Ascending aorta (tissue), 2 donors: Measurements from ENCODE around the gene STK10. TPM values are rescaled to one million over a fixed set of nuclear protein-coding genes. Genes with fewer than 3 reads are reported as not detected.

ENCODE experiments used
- DNase-seq, 2 donors: peaks; one replicate each; pipeline ENCODE4 v3.0.0-alpha.2; 2019; ENCODE audit warnings: low spot score in 2 of 2
- H3K27ac ChIP-seq, 2 donors: fragments of 200-600 bp; sonication (generic); one replicate each; pipeline ENCODE4 v1.5.1; 2016 to 2017; ENCODE audit warnings: mild to moderate bottlenecking in 1 of 2
- H3K27me3 ChIP-seq: fragments of 200-600 bp; sonication (generic); one replicate; pipeline ENCODE4 v1.5.1; 2017
- H3K36me3 ChIP-seq, 2 donors: fragments of 200-600 bp; sonication (generic); one replicate each; pipeline ENCODE4 v1.5.1; 2016
- H3K4me1 ChIP-seq, 2 donors: fragments of 200-600 bp; sonication (generic); one replicate each; pipeline ENCODE4 v1.5.1; 2016 to 2017; ENCODE audit warnings: mild to moderate bottlenecking in 1 of 2
- H3K4me3 ChIP-seq, 2 donors: fragments of 200-600 bp; sonication (generic); one replicate each; pipeline ENCODE4 v1.5.1; 2016 to 2017; ENCODE audit warnings: mild to moderate bottlenecking in 1 of 2
- H3K9me3 ChIP-seq, 2 donors: fragments of 200-600 bp; sonication (generic); one replicate each; pipeline ENCODE4 v1.5.1; 2016
- intact Hi-C: fragments of 100-400 bp; cut with DNase I; formaldehyde crosslinking; loops from one replicate; pipeline ENCODE4 v1.15.1; 2023
- total RNA-seq: library from RNA; depleted of rRNA; stranded (reverse); fragments of >200 nt; gene quantifications from one replicate; pipeline ENCODE4 v1.1.0, GENCODE V29; 2016
- TF ChIP-seq, protein P1 (sequence below), 3 experiments: fragments of 200-600 bp in 2 of 3; fragments of 450-650 bp in 1 of 3; sonication (generic) in 2 of 3; IDR thresholded peaks; one replicate each; pipeline ENCODE4 v1.5.1; 2016 to 2019; ENCODE audit warnings: antibody characterized with exemption in 3 of 3, mild to moderate bottlenecking in 1 of 3, moderate library complexity in 1 of 3

Gene STK10
- total RNA-seq, 1 donor from 2014 or later = 18.4 TPM

DNA sequence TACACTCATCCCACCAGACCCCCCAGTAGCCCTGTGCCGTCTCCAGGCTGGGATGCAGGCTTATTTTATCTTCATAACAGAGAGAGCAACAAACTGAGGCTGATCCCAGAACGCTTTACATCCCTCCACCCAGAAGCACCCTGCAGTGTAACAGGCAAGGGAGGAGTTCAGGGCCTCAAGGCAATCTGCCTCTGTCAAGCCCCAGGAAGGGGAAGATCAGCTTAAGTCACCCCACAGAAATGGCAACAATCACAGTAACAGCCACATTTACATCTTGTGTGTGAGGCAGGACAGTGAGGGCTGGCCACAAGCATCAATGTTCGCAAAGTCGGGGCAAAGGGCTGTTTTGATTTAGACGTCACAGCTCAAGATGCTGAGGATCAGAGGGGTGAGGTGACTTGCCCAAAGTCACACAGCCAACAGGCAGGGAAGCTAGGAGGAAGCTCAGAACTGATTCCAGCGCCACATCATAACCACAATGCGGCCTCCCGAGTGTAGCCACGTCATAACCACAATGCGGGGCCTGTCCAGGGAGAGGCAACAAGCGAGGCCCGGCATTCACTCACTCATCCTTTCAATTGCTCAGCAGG lies 14.4 kb downstream of the STK10 start:
- no peaks in the 10 kb centered on the region for H3K4me1 ChIP-seq
- no peak overlapping the region for H3K4me3 ChIP-seq
- H3K27ac ChIP-seq = no peak overlapping the region
- intact Hi-C loops = no loop called here
- H3K36me3 ChIP-seq = no peaks in the 10 kb centered on the region
- TF ChIP-seq, protein P1, sequence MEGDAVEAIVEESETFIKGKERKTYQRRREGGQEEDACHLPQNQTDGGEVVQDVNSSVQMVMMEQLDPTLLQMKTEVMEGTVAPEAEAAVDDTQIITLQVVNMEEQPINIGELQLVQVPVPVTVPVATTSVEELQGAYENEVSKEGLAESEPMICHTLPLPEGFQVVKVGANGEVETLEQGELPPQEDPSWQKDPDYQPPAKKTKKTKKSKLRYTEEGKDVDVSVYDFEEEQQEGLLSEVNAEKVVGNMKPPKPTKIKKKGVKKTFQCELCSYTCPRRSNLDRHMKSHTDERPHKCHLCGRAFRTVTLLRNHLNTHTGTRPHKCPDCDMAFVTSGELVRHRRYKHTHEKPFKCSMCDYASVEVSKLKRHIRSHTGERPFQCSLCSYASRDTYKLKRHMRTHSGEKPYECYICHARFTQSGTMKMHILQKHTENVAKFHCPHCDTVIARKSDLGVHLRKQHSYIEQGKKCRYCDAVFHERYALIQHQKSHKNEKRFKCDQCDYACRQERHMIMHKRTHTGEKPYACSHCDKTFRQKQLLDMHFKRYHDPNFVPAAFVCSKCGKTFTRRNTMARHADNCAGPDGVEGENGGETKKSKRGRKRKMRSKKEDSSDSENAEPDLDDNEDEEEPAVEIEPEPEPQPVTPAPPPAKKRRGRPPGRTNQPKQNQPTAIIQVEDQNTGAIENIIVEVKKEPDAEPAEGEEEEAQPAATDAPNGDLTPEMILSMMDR (IDR thresholded peaks at IDR 0.05) = no peak
- DNase-seq = peak in 1 of 2 donors; percentile 29
- no peaks in the 10 kb centered on the region for H3K27me3 ChIP-seq
- H3K9me3 ChIP-seq = no peaks in the 10 kb centered on the region

DNA sequence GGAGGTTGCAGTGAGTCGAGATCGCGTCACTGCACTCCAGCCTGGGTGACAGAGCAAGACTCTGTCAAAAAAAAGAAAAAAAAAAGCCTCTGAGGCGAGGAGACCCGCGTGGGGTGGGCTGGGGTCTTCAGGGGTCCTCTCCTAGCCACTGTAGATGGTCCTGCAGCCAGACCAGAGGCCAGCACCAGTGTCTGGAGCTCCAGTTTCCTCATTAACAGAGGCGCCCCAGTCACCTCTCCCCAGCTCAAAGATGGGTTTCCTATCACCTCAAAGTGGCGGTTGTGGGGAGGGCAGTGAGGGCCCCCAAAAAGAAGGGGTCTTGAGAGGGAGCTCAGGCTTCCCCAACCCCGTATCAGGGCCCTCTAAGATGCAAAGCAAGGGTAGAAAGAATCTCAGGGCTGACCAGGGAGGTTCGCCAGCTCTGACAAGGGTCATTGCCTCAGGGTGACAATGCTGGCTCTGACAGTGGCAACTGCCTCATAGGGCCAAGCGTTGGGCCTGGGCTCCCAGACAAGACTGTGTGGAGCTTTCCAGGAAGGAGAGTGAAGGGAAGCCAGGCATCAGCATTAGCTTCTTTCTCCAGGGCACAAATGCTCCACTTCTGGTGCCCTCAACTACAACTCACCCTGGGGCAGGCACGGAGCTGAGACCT lies 15.0 kb downstream of the STK10 start:
- no peak overlapping the region for H3K27ac ChIP-seq
- H3K4me1 ChIP-seq = no peaks in the 10 kb centered on the region
- TF ChIP-seq, protein P1 (IDR thresholded peaks at IDR 0.05) = no peak
- DNase-seq = no peak
- no peak overlapping the region for H3K4me3 ChIP-seq
- no peaks in the 10 kb centered on the region for H3K9me3 ChIP-seq
- no peaks in the 10 kb centered on the region for H3K27me3 ChIP-seq
- intact Hi-C loops = no loop called here
- H3K36me3 ChIP-seq = no peaks in the 10 kb centered on the region

DNA sequence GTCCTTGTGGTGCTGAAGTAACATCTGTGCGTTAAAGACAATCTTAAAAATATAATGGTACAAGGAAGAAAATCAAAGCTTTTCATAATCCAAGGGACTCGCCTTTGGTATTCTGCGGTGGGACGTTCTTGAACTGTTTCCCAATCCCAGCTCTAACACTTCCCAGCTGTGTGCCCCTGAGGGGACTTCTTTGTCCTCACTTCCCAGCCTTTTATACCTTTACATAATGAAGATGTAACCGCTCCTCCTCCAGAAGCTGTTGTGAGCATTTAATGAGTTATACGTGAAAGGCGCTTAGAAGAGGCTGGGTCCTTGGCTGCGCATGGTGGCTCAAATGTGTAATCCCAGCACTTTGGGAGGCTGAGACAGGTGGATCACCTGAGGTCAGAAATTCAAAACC lies 16.9 kb downstream of the STK10 start:
- no peaks in the 10 kb centered on the region for H3K36me3 ChIP-seq
- DNase-seq = no peak
- no peak overlapping the region for H3K27ac ChIP-seq
- no peaks in the 10 kb centered on the region for H3K4me1 ChIP-seq
- TF ChIP-seq, protein P1 (IDR thresholded peaks at IDR 0.05) = no peak
- no peaks in the 10 kb centered on the region for H3K9me3 ChIP-seq
- no peak overlapping the region for H3K4me3 ChIP-seq
- intact Hi-C loops = no loop called here
- H3K27me3 ChIP-seq = no peaks in the 10 kb centered on the region

DNA sequence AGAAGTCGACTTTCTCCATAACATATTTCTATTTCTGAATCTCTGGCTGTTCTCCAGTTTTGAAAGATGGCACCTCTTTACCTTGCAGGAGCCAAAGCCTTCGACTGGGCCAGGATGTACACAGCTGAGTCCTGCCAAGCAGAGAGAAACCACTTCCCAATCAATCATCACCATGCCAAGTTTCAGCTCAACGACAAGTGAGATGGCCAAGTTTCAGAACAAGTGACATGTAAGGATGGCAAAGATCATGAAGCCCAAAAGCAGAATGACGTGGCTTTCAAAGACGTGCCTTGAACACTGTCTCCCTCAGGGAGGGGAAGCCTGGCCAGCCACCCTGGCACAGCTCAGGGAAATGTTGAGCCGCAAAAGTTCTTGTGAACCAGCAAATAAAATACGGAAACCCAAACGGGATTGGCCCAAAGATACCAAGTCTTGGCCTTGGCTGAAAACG lies 17.7 kb downstream of the STK10 start:
- no peak for DNase-seq
- no peaks in the 10 kb centered on the region for H3K27me3 ChIP-seq
- TF ChIP-seq, protein P1 (IDR thresholded peaks at IDR 0.05) = no peak
- intact Hi-C loops = no loop called here
- H3K27ac ChIP-seq = no peak overlapping the region
- H3K4me3 ChIP-seq = no peak overlapping the region
- no peaks in the 10 kb centered on the region for H3K9me3 ChIP-seq
- H3K4me1 ChIP-seq = no peaks in the 10 kb centered on the region
- H3K36me3 ChIP-seq = no peaks in the 10 kb centered on the region

DNA sequence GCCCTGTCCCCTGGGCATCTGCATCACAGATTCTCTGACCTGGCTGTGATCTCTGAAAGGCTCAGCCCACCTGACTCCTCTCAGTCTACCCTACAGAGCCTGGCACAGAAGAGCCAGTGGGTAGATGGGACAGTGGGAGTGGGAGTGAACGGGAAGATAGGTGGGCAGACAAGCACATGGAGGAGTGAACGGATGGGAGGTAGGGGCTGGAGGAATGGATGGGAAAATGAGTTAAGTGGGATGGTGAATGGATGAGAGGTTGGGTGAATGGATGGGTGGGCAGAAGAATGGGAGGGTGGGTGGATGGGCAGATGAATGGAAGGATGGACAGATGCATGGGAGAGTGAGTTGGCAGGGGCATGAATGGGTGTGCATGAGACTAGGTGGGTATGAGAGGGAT lies 18.8 kb downstream of the STK10 start:
- intact Hi-C loops = no loop called here
- H3K27me3 ChIP-seq = no peaks in the 10 kb centered on the region
- H3K27ac ChIP-seq = no peak overlapping the region
- H3K4me3 ChIP-seq = no peak overlapping the region
- H3K9me3 ChIP-seq = no peaks in the 10 kb centered on the region
- no peaks in the 10 kb centered on the region for H3K4me1 ChIP-seq
- DNase-seq = no peak
- no peaks in the 10 kb centered on the region for H3K36me3 ChIP-seq
- TF ChIP-seq, protein P1 (IDR thresholded peaks at IDR 0.05) = no peak
